Naive B cell (primary cell): ENCODE data around the gene EIF4G3. TPM values are rescaled to one million over a fixed set of nuclear protein-coding genes. Genes with fewer than 3 reads are reported as not detected.
A peak's percentile ranks its signal among the peaks of the same experiment; 100 is the strongest.

ENCODE experiments used
- ATAC-seq, 2 donors: fragments of 150-1000 bp; cut with Tn5 transposase; 2 replicates each; pipeline ENCODE4 v1.10.0; 2021; ENCODE audit warnings: low read depth in 2 of 2, mild to moderate bottlenecking in 2 of 2, moderate library complexity in 2 of 2
- DNase-seq: peaks from one replicate; pipeline ENCODE4 v3.0.0; 2022
- H3K27ac Mint-ChIP-seq, 6 donors: one replicate each; pipeline ENCODE4 v1.8.0; 2020 to 2022; ENCODE audit warnings: mild to moderate bottlenecking in 6 of 6, mixed read lengths in 6 of 6, moderate library complexity in 5 of 6, inconsistent platforms in 2 of 6
- H3K27me3 Mint-ChIP-seq, 3 donors: one replicate each; pipeline ENCODE4 v1.8.0; 2021 to 2022; ENCODE audit warnings: mixed read lengths in 3 of 3, mild to moderate bottlenecking in 1 of 3
- H3K36me3 Mint-ChIP-seq, 2 donors: one replicate each; pipeline ENCODE4 v1.8.0; 2020 to 2022; ENCODE audit warnings: mixed read lengths in 2 of 2, inconsistent platforms in 1 of 2, mild to moderate bottlenecking in 1 of 2
- H3K4me1 Mint-ChIP-seq, 3 donors: one replicate each; pipeline ENCODE4 v1.8.0; 2020 to 2022; ENCODE audit warnings: mixed read lengths in 3 of 3, inconsistent platforms in 1 of 3, mild to moderate bottlenecking in 1 of 3, moderate library complexity in 1 of 3
- H3K4me3 Mint-ChIP-seq, 8 donors: one replicate each; pipeline ENCODE4 v1.8.0; 2020 to 2022; ENCODE audit warnings: mild to moderate bottlenecking in 8 of 8, mixed read lengths in 8 of 8, moderate library complexity in 8 of 8, inconsistent platforms in 2 of 8
- H3K9me3 Mint-ChIP-seq, 7 donors: one replicate each; pipeline ENCODE4 v1.8.0; 2020 to 2022; ENCODE audit warnings: mixed read lengths in 7 of 7, mild to moderate bottlenecking in 5 of 7, inconsistent platforms in 2 of 7, moderate library complexity in 1 of 7
- polyA plus RNA-seq, 6 donors: library from polyadenylated mRNA; unstranded; fragments of 300-500 nt; fragmentation: Illumina TruSeq; gene quantifications; one replicate each; pipeline ENCODE4 v1.2.3, GENCODE V29; 2021; ENCODE audit warnings: low read depth in 6 of 6

The EIF4G3 gene
- polyA plus RNA-seq, 6 donors from 2014 or later, result 12.2 to 29.2 (median 16.0) TPM

GRCh38 chr1:21013510-21013909 lies 163.2 kb downstream of the EIF4G3 start:
- ATAC-seq, result no peak
- Mint-ChIP-seq H3K4me1 (peaks cover 19 to 33% (median 25%) of the 10 kb centered on the region in 3 donors), H3K9me3 (peaks cover 0 to 2% (median 0%) of the 10 kb centered on the region in 7 donors)

GRCh38 chr1:21012937-21013336 lies 163.8 kb downstream of the EIF4G3 start:
- Mint-ChIP-seq H3K27ac (peak overlapping the region in 1 of 6 donors; percentile 63), H3K4me1 (peaks cover 19 to 32% (median 24%) of the 10 kb centered on the region in 3 donors), H3K9me3 (peaks cover 0 to 2% (median 0%) of the 10 kb centered on the region in 7 donors), H3K36me3 (peaks cover 7 to 10% of the 10 kb centered on the region in 2 donors), H3K4me3 (peak overlapping the region in 1 of 8 donors; percentile 35), H3K27me3 (no peaks in the 10 kb centered on the region)
- DNase-seq, result no peak
- ATAC-seq, result no peak

More at GRCh38 chr1:21013510-21013909, 163.2 kb downstream of the EIF4G3 start:
- peak overlapping the region in 1 of 6 donors; percentile 96 for H3K27ac Mint-ChIP-seq
- no peaks in the 10 kb centered on the region for H3K27me3 Mint-ChIP-seq
- H3K4me3 Mint-ChIP-seq, result no peak overlapping the region
- H3K36me3 Mint-ChIP-seq, result peaks cover 7 to 11% of the 10 kb centered on the region in 2 donors
- no peak for DNase-seq

- DNase-seq (no peak), ATAC-seq (no peak)
- Mint-ChIP-seq H3K27me3 (no peaks in the 10 kb centered on the region), H3K9me3 (no peaks in the 10 kb centered on the region), H3K36me3 (peaks cover 0 to 5% of the 10 kb centered on the region in 2 donors), H3K4me3 (peak overlapping the region in 1 of 8 donors; percentile 2), H3K27ac (no peak overlapping the region), H3K4me1 (peaks cover 12 to 14% (median 13%) of the 10 kb centered on the region in 3 donors)
Measured at GRCh38 chr1:21007876-21008275, 168.8 kb downstream of the EIF4G3 start.

GRCh38 chr1:21005466-21006239 lies 171.0 kb downstream of the EIF4G3 start:
- ATAC-seq (no peak), DNase-seq (no peak)
- no peak overlapping the region for H3K27ac Mint-ChIP-seq
- no peaks in the 10 kb centered on the region for H3K27me3 Mint-ChIP-seq
- no peak overlapping the region for H3K4me3 Mint-ChIP-seq
- H3K4me1 Mint-ChIP-seq, result peaks cover 1 to 9% (median 5%) of the 10 kb centered on the region in 3 donors
- peaks cover 6 to 12% of the 10 kb centered on the region in 2 donors for H3K36me3 Mint-ChIP-seq
- H3K9me3 Mint-ChIP-seq, result no peaks in the 10 kb centered on the region

- peaks cover 0 to 5% (median 5%) of the 10 kb centered on the region in 3 donors for H3K4me1 Mint-ChIP-seq
- H3K27ac Mint-ChIP-seq, result no peak overlapping the region
- H3K4me3 Mint-ChIP-seq, result no peak overlapping the region
- ATAC-seq, result no peak
- no peaks in the 10 kb centered on the region for H3K27me3 Mint-ChIP-seq
- no peaks in the 10 kb centered on the region for H3K9me3 Mint-ChIP-seq
- peaks cover 6 to 14% of the 10 kb centered on the region in 2 donors for H3K36me3 Mint-ChIP-seq
- no peak for DNase-seq
Measured at GRCh38 chr1:21003281-21004045, 173.2 kb downstream of the EIF4G3 start.

GRCh38 chr1:21001042-21001441 lies 175.7 kb downstream of the EIF4G3 start:
- Mint-ChIP-seq H3K4me3 (no peak overlapping the region), H3K27ac (peak overlapping the region in 2 of 6 donors; percentile 6 to 83), H3K4me1 (peaks cover 0 to 5% (median 4%) of the 10 kb centered on the region in 3 donors), H3K27me3 (no peaks in the 10 kb centered on the region), H3K9me3 (no peaks in the 10 kb centered on the region), H3K36me3 (peaks cover 6 to 14% of the 10 kb centered on the region in 2 donors)
- ATAC-seq (no peak), DNase-seq (no peak)

- Mint-ChIP-seq H3K27ac (peak overlapping the region in 1 of 6 donors; percentile 72), H3K9me3 (no peaks in the 10 kb centered on the region), H3K36me3 (peaks cover 6 to 14% of the 10 kb centered on the region in 2 donors), H3K27me3 (no peaks in the 10 kb centered on the region), H3K4me3 (peak overlapping the region in 1 of 8 donors; percentile 53), H3K4me1 (peaks cover 0 to 5% (median 3%) of the 10 kb centered on the region in 3 donors)
- no peak for DNase-seq
- ATAC-seq, result no peak
Measured at GRCh38 chr1:21000245-21000594, 176.5 kb downstream of the EIF4G3 start.

- DNase-seq, result no peak
- Mint-ChIP-seq H3K36me3 (peaks cover 6 to 14% of the 10 kb centered on the region in 2 donors), H3K27ac (no peak overlapping the region), H3K27me3 (no peaks in the 10 kb centered on the region), H3K4me1 (peaks cover 0 to 5% (median 3%) of the 10 kb centered on the region in 3 donors), H3K4me3 (no peak overlapping the region), H3K9me3 (no peaks in the 10 kb centered on the region)
- no peak for ATAC-seq
Measured at GRCh38 chr1:20999525-21000244, 177.0 kb downstream of the EIF4G3 start.

GRCh38 chr1:20998826-20999225 lies 177.9 kb downstream of the EIF4G3 start:
- no peak for ATAC-seq
- Mint-ChIP-seq H3K27me3 (no peaks in the 10 kb centered on the region), H3K27ac (no peak overlapping the region), H3K4me1 (peaks cover under 1 to 9% (median 5%) of the 10 kb centered on the region in 3 donors), H3K36me3 (peaks cover 6 to 14% of the 10 kb centered on the region in 2 donors), H3K4me3 (no peak overlapping the region), H3K9me3 (no peaks in the 10 kb centered on the region)
- DNase-seq, result no peak

- H3K27me3 Mint-ChIP-seq, result no peaks in the 10 kb centered on the region
- no peak overlapping the region for H3K4me3 Mint-ChIP-seq
- no peaks in the 10 kb centered on the region for H3K9me3 Mint-ChIP-seq
- DNase-seq (no peak), ATAC-seq (no peak)
- H3K27ac Mint-ChIP-seq, result no peak overlapping the region
- H3K36me3 Mint-ChIP-seq, result peaks cover 6 to 14% of the 10 kb centered on the region in 2 donors
- peaks cover 7 to 20% (median 9%) of the 10 kb centered on the region in 3 donors for H3K4me1 Mint-ChIP-seq
Measured at GRCh38 chr1:20997602-20998224, 179.0 kb downstream of the EIF4G3 start.

GRCh38 chr1:20996554-20996953 lies 180.1 kb downstream of the EIF4G3 start:
- no peaks in the 10 kb centered on the region for H3K27me3 Mint-ChIP-seq
- H3K9me3 Mint-ChIP-seq, result no peaks in the 10 kb centered on the region
- DNase-seq (no peak), ATAC-seq (no peak)
- no peak overlapping the region for H3K27ac Mint-ChIP-seq
- peaks cover 4 to 11% of the 10 kb centered on the region in 2 donors for H3K36me3 Mint-ChIP-seq
- peaks cover 12 to 28% (median 14%) of the 10 kb centered on the region in 3 donors for H3K4me1 Mint-ChIP-seq
- no peak overlapping the region for H3K4me3 Mint-ChIP-seq

- H3K9me3 Mint-ChIP-seq, result no peaks in the 10 kb centered on the region
- H3K36me3 Mint-ChIP-seq, result no peaks in the 10 kb centered on the region
- no peak overlapping the region for H3K27ac Mint-ChIP-seq
- ATAC-seq, result no peak
- no peak overlapping the region for H3K4me3 Mint-ChIP-seq
- no peaks in the 10 kb centered on the region for H3K27me3 Mint-ChIP-seq
- no peak for DNase-seq
- peaks cover 12 to 24% (median 14%) of the 10 kb centered on the region in 3 donors for H3K4me1 Mint-ChIP-seq
Measured at GRCh38 chr1:20993716-20994575, 182.8 kb downstream of the EIF4G3 start.
